Type B pancreatic cell (in vitro differentiated cells): Measurements from ENCODE around the gene RDM1. TPM values are rescaled to one million over a fixed set of nuclear protein-coding genes. Genes with fewer than 3 reads are reported as not detected.

Experiments
- DNase-seq: peaks from one replicate; pipeline ENCODE4 v3.0.0; 2021; ENCODE audit warnings: mixed read lengths; ENCODE audit not compliant: unreplicated experiment; ENCODE audit errors: extremely low spot score
- H3K27ac Mint-ChIP-seq: 2 replicates; pipeline ENCODE4 v1.8.0; 2021; ENCODE audit warnings: mild to moderate bottlenecking, mixed read lengths
- H3K27me3 Mint-ChIP-seq: 2 replicates; pipeline ENCODE4 v1.8.0; 2021; ENCODE audit warnings: mixed read lengths
- H3K36me3 Mint-ChIP-seq: 2 replicates; pipeline ENCODE4 v1.8.0; 2021; ENCODE audit warnings: mixed read lengths
- H3K4me1 Mint-ChIP-seq: one replicate; pipeline ENCODE4 v1.8.0; 2021; ENCODE audit warnings: mixed read lengths; ENCODE audit not compliant: unreplicated experiment
- H3K4me3 Mint-ChIP-seq: 2 replicates; pipeline ENCODE4 v1.8.0; 2021; ENCODE audit warnings: mild to moderate bottlenecking, mixed read lengths
- H3K9me3 Mint-ChIP-seq: 2 replicates; pipeline ENCODE4 v1.8.0; 2021; ENCODE audit warnings: mixed read lengths
- CTCF ChIP-seq: fragments of 200-600 bp; sonication (generic); conservative IDR thresholded peaks from 2 replicates; pipeline ENCODE4 v1.5.0; 2021; ENCODE audit warnings: antibody characterized with exemption, mild to moderate bottlenecking
- total RNA-seq: library from RNA; stranded (reverse); gene quantifications from 2 replicates; pipeline ENCODE4 v1.2.1, GENCODE V29; 2021; ENCODE audit warnings: low replicate concordance

Gene RDM1
- total RNA-seq, 1 donor from 2014 or later = 4.4 TPM

GRCh38 chr17:35870906-35871819, 59.4 kb downstream of the RDM1 start:
- Mint-ChIP-seq H3K4me1 (peaks cover 5% of the 10 kb centered on the region), H3K9me3 (no peaks in the 10 kb centered on the region), H3K27ac (no peak overlapping the region), H3K36me3 (no peaks in the 10 kb centered on the region), H3K4me3 (no peak overlapping the region), H3K27me3 (no peaks in the 10 kb centered on the region)
- no peak for TF ChIP-seq CTCF
- DNase-seq = no peak

- H3K27ac Mint-ChIP-seq = no peak within 1 kb of the TSS
- H3K4me1 Mint-ChIP-seq = peaks cover 13% of the 10 kb centered on the region
- no peaks in the 10 kb centered on the region for H3K36me3 Mint-ChIP-seq
- DNase-seq = no peak
- no peak for TF ChIP-seq CTCF
- no peaks in the 10 kb centered on the region for H3K9me3 Mint-ChIP-seq
- no peaks in the 10 kb centered on the region for H3K27me3 Mint-ChIP-seq
- H3K4me3 Mint-ChIP-seq = no peak within 1 kb of the TSS
Measured at GRCh38 chr17:35868737-35869136, 61.8 kb downstream of the RDM1 start, which contains the start of gene HEATR9. HEATR9 (minus strand) TSS chr17:35868891; CDS start chr17:35868742, 149 bp downstream.

Other genes with a start within 250 kb of the RDM1 start
- gene RASL10B, start 199.1 kb downstream of the RDM1 start, total RNA-seq = 6.4 and 29.4 TPM in 2 replicates
- gene GAS2L2, start 177.5 kb downstream of the RDM1 start, total RNA-seq = 0.22 TPM in 1 of 2 replicates, not detected in the other
- gene C17orf50, start 169.9 kb downstream of the RDM1 start, total RNA-seq = not detected in 2 replicates
- gene MMP28, start 135.1 kb downstream of the RDM1 start, total RNA-seq = 0.97 and 1.8 TPM in 2 replicates
- 173 and 223 TPM in 2 replicates for gene TAF15, start 121.3 kb downstream of the RDM1 start, total RNA-seq
- gene HEATR9, start 61.9 kb downstream of the RDM1 start, total RNA-seq = not detected in 2 replicates
- 1.1 TPM in 1 of 2 replicates, not detected in the other for gene CCL5, start 50.4 kb downstream of the RDM1 start, total RNA-seq
- gene LYZL6, start 12.9 kb upstream of the RDM1 start, total RNA-seq = not detected in 2 replicates
- gene CCL16, start 50.7 kb upstream of the RDM1 start, total RNA-seq = not detected in 2 replicates
- gene CCL14, start 56.0 kb upstream of the RDM1 start, total RNA-seq = not detected in 2 replicates
- 2.0 and 5.0 TPM in 2 replicates for gene CCL15, start 70.8 kb upstream of the RDM1 start, total RNA-seq
- not detected in 2 replicates for gene CCL23, start 87.2 kb upstream of the RDM1 start, total RNA-seq
- 0.60 TPM in 1 of 2 replicates, not detected in the other for gene CCL18, start 133.5 kb upstream of the RDM1 start, total RNA-seq
- gene CCL3, start 159.4 kb upstream of the RDM1 start, total RNA-seq = not detected in 2 replicates
- gene CCL4, start 173.1 kb upstream of the RDM1 start, total RNA-seq = 0.57 TPM in 1 of 2 replicates, not detected in the other
- 14.5 and 18.0 TPM in 2 replicates for gene TBC1D3B, start 245.9 kb upstream of the RDM1 start, total RNA-seq